ENCODE measurements around the gene BMPER.

BMPER gene

DNA sequence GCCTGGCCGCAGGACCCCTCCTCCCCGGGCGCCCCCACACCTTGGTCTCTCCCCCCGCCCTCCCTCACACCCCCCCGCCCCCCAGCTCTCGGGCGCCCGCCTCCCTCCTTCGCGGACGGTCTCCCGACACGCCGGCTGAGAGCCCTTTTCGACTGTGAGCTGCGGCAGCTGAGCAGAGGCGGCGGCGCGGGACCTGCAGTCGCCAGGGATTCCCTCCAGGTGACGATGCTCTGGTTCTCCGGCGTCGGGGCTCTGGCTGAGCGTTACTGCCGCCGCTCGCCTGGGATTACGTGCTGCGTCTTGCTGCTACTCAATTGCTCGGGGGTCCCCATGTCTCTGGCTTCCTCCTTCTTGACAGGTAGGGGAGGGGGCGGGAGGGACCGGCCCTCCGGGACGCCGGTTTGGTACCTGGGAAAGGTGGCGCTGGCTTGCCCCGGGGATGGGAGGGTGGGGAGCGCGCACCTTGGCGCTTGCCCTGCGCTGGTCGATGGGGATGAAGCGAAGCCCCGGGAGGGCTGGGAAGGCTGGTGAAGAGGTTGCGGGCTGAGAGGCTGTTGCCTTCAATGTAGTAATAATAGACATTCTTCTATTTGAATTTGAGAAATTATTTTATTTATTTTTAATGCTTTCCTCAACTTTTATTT lies at the start of gene BMPER:
TSS of gene BMPER (plus strand) at position 151 of the 644 bp plus-strand sequence. CDS start at position 226, 75 bp downstream.
- in situ Hi-C loops (cut with HindIII; ENCODE audit: low sequenced_read_pairs) = no loop called here

DNA sequence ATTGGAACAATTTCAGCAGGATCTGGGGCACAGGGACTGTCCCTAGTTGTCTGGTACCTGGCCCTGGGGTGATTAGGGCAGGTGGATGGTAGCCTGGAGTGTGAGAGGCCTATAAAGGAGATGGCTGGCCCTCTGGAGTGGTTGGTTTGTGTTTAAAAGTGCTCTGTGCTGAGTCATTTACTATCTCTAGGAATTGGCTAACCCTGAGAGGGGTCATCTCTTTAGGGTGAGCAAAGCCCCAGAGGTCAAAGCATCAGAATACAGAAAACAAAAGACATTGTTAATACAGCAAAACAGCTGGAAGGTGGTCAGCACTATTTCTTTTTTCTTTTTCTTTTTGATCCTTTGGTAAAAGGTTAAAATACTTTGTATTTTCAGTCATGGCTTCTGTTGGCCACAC lies 43.4 kb upstream of the BMPER start:
- in situ Hi-C loops (cut with HindIII; ENCODE audit: low sequenced_read_pairs) = no loop called here

DNA sequence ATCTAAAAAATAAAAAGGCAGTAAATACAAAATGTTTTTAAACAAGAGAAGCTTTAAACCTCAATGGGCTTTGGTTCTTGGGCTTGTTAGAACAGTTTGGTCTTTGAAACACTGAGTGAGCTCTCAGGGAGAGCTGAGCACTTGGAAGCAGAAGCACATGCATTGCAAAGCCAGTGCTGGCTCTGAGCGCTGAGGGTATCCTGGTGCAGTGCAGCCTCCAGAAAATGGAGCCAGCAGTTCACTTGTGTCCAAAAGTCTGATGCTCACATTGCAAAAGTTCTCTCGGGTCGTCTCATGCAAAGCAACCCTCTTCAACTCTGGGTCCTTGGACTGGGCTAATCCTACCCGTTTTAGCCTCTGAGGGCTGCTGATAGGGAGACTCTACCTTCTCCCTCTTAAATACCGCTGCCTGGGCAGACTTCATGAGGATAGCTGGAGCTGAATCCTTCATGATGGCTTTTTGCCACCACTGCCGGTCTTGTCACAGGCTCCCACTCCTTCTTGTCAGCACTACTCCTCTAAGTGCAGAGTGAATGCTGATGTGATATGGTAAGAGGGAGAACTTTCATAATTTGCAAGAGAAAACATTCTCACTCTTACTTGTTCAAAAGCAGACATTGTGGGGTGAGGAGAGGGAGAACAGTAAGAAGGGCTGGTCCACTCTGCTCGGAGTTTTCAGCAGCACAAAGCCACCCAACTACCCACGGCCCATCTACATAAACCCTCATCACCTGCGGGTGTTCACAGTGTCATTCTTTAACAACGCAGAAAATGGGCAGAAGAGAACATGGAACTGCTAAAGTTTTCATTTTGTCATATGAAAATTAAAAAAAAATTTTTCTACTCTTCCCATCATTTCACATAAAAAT lies 42.2 kb upstream of the BMPER start:
- in situ Hi-C loops (cut with HindIII; ENCODE audit: low sequenced_read_pairs) = no loop called here

DNA sequence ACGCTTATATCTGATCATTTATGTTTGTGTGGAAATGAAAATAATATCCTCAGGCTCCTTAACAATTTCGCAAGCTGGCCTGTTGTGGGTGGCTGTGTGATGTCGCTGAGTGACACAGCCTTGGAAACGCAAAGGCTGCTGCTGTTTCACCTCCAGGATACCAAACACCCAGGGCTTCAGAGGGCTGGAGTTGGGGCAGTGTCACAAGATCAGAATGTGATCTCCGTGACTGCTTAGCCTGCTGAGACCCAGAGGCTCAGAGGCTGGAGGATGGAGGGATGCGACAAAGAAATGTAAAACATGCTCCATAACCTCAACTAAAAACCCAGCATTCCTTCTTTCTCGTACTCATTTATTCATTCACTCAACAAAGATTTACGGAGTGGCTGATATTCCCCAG lies 37.2 kb upstream of the BMPER start:
- in situ Hi-C loops (cut with HindIII; ENCODE audit: low sequenced_read_pairs) = no loop called here

DNA sequence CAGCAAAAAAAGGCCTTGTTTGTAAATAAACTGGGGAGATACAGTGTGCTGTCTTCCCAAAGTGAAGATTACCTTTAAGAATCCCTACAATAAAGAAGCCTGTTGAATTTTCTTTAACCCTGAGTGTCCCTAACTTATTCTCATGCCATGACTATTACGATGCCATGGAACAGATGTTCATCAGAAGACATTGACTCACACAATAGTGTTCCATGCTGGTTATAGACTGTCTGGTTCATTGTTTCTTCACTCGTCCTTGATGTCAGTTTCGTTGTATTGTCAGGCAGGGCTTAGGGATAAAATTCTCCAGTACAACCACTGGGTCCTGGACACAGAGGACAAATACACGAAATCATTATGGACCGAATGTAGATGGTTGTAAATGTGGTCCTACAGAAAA lies 36.2 kb upstream of the BMPER start:
- in situ Hi-C loops (cut with HindIII; ENCODE audit: low sequenced_read_pairs) = no loop called here

DNA sequence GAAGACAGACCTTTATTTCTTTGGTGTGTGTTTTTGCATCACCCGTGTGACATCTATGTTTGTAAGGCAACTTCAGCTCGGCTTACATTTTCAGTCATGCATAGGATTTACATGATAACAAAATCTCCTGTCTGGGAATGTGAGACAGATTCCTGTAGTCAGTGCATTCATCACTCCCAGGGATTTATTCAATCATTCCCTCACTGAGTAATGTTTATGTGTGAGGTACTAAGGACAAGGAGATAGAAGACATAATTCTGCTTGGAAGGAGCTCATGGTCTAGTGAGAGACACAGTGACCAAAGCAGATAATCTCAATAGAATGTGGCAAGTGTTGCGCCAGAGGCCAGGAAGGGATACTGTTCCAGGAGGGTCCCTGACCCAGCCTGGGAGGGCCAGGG lies 35.2 kb upstream of the BMPER start:
- in situ Hi-C loops (cut with HindIII; ENCODE audit: low sequenced_read_pairs) = no loop called here

DNA sequence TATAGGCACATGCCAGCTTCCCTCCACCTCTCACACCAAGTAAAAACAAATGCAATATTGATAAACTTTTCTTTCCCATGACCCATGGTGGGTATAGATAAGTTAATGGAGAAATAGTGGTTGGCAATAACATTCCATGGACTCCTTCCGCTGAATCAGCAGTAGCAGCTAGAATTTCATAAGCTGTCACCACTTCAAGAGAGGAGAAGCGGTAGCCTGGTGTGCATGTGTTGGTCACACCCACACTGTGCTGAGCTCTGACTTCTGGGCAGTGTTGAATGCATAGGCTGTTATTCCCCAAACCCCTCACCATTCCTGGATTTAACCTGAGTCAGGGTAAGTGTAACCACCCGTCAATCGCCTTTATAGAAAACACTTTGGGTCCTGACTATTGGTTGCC lies 32.5 kb upstream of the BMPER start:
- in situ Hi-C loops (cut with HindIII; ENCODE audit: low sequenced_read_pairs) = no loop called here

DNA sequence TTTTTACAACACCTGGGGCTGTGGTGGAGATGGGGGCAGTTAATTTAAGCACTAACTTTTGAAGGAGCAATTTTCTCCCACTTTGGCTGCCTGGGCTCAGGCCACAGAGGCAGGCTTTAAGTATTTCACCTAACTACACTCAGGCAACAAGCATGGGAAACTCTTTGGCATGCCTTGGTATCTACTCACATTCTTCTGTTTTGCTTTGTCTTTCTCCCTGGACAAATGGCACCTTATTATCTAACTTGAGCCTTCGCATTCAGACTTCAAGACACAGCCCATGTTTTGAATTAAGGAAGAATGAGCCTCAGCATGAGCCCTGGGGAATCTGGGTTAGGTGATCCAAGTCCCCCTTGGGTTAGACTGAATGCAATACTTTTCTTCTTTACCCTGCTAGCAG lies 31.8 kb upstream of the BMPER start:
- in situ Hi-C loops (cut with HindIII; ENCODE audit: low sequenced_read_pairs) = no loop called here

DNA sequence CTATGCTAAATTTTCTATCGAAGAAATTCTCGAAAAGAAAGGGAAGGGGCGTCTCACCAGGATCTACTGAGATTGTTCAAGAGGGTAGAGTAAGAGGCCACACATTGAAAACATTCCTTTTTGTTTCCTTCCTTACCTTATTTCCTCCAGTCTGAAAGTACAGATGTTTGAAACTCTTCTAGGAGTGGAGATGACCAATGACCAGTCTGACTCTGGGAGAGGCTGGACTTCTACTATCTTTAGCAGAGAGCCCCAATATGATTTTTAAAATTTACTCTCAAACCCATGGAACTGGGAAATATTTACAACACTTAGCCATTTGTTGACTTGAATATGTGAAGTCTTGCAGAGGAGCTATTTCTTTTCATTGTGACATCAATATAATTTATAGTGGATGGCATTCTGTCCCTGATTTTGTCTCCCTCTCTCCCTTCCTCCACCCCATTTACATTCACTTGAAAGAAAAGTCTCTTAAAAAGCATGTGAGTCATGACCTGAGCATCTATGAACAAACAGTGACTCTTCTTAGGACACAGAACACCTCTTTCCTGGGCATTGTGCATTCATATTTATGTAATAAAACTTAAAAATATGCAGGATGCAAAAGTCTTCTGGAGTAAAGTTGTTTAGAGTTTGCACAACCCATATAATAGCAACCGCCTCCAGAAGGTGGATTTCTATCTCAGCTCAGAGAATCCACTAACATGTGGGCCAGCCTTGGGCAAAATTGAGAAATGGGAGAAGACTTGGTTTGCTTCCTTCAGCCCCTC lies 31.2 kb upstream of the BMPER start:
- in situ Hi-C loops (cut with HindIII; ENCODE audit: low sequenced_read_pairs) = no loop called here

DNA sequence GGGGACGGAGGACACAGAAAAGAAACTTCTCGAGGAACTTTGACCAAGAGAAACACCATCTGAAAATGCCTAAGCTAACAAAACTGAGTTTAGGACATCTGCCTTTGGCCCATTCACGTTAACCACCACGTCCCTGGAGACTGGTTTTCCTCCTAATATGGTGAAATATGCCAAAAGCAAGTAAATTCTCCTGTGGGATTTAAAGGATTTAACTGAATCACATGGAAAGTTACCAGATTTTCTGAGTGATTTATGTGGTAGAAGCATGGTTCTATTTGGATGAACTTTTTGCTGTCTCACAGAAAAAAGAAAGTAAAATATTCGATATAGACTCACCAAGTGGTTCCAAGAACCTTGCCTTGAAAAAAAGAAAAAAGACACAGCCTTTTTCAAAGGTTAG lies 30.4 kb upstream of the BMPER start:
- in situ Hi-C loops (cut with HindIII; ENCODE audit: low sequenced_read_pairs) = no loop called here

DNA sequence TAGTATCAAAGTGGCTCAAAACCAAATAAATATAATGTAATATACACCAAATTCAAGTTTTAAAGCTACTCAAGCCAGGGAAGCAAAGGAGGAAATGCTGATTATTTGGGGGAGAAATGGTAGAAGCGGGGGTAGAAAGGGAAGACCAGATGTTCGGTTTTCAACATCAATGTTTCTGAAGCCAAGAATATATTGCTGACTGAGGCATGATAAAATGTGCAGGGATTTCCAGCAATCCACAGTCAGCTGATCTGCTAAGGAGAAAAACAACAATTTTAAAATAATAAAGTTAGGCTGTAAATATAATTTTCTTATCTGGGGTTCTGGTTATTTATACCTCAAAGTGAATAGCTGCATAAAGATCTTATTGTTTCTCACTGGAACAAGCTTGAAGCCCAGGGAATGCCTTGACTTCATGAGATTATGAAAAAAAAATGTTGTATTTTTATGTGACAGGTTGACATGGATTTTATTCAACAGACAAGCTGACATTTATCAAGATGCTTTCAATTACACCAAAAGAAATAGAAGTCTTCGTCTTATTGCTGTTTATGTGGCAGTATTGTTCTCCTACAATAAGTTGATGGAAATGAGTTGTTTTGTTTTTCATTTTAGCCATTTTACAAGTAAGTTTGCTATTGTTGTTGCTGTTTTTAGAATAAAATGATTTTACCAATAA lies 28.6 kb upstream of the BMPER start:
- in situ Hi-C loops (cut with HindIII; ENCODE audit: low sequenced_read_pairs) = no loop called here

DNA sequence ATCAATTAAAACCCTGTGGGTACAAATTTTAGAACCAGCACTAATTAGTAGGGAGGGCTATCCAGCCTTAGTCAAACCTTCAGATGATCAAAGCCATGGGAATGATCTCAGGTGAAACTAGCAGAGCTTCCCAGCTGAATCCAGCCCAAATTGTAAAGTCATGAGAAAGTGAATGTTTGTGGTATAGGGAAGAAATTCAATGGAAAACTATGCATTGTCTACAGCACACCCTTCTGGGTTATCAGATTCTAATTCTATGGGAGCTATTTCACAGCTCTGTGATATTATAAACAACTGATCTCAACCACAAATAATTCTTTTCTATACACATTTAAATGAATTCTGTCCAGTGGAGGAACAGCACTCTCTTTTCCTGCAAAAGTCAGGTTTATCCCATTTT lies 24.6 kb upstream of the BMPER start:
- in situ Hi-C loops (cut with HindIII; ENCODE audit: low sequenced_read_pairs) = no loop called here

DNA sequence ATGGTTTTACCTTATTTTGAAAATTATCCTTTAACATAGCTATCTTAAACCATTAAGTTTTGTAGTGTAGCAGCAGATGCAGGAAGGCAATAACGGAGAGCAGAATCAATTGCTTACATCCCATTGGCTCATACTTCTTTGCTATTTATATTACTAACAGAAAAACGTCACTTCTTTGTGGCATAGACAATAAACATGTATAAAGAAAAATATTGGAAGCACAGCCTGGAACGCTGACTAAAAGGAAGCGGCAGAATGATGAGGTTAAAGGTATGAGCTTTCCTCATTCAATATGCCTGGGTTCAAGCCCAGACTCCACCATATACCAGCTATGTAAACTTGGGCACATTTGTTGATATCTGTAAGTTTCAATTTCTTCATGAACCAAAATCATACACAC lies 24.0 kb upstream of the BMPER start:
- in situ Hi-C loops (cut with HindIII; ENCODE audit: low sequenced_read_pairs) = no loop called here

DNA sequence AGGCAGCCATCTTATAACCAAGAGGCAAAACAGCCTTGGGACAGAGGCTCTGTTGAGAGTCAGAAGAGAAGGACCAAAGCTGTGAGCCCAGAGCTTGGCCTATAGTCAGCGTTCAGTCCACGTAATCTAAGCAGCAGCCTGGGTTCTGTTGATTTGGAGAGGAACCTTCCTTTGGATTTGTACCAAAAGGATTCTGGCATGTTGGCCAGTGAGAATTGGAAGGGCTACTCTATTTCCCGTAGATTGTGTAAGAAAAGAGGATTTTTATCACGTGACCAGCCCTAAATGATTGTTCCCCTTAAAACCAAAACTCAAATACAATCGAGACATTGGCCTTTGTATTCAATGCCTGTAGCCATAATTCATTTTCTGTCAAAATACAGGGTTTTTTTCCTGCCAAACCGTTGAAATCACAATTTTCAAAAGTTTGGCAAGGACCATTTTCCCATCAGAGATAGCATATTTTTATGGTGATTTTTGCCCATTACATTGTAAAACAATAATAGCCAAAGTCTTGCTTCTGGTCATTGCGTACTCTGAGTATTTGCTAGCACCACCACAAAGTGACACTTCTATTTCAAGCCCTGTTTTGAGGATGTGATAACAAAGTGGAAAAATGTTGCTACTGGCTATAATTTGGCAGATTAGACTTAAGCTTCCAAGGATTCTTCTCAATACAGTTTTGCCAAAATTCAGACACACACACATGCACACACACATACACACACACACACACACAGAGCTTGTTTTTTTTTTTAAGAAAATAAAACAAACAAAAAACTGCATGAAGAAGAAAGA lies 23.1 kb upstream of the BMPER start:
- in situ Hi-C loops (cut with HindIII; ENCODE audit: low sequenced_read_pairs) = no loop called here

DNA sequence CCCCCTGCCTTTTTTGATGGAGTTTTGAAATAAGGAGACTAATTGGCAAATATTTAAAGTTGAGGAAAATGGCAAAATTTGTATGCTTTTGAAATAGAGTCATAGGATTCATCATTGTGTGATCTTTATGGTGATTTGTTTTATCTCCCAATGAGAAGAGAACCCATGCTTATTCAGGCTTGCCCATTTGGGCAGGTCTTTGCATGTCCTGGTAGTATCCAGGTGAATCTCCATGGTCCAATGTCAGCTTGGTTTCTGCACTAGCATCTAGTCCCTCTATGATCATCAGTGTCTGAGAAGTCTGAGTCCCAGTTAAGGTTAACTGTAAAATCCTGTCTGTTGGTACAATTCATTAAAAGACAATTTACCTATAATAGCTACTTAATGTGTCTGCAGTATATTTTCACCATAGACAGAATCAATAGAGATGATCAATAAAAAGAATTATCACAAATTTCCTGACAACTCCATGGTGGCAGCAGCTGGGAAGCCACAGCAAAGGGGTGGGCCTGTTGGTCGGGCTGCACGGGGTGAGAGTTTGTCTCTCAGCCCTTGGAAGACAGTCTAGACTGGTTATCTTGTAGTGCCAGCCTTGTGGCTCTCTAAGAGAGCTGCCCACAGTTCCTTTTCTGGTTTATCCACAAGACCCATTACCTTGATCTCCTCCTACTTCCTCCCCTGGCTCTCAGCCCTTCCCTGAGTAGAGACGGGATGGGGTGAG lies 22.2 kb upstream of the BMPER start:
- in situ Hi-C loops (cut with HindIII; ENCODE audit: low sequenced_read_pairs) = no loop called here

DNA sequence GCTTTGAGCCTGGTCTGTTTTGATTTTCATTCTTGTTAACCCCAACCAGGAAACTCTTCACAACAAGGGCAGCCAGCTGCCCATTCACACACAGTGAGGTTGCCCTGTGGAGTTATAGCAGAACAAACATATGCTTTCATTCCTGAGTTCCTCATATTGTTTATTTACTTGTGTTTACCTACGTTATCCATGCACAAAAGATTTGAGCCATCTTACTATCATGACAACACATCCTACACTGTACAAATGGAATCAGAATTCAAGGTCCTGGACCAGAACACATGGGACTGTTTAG lies 21.7 kb upstream of the BMPER start:
- in situ Hi-C loops (cut with HindIII; ENCODE audit: low sequenced_read_pairs) = no loop called here

DNA sequence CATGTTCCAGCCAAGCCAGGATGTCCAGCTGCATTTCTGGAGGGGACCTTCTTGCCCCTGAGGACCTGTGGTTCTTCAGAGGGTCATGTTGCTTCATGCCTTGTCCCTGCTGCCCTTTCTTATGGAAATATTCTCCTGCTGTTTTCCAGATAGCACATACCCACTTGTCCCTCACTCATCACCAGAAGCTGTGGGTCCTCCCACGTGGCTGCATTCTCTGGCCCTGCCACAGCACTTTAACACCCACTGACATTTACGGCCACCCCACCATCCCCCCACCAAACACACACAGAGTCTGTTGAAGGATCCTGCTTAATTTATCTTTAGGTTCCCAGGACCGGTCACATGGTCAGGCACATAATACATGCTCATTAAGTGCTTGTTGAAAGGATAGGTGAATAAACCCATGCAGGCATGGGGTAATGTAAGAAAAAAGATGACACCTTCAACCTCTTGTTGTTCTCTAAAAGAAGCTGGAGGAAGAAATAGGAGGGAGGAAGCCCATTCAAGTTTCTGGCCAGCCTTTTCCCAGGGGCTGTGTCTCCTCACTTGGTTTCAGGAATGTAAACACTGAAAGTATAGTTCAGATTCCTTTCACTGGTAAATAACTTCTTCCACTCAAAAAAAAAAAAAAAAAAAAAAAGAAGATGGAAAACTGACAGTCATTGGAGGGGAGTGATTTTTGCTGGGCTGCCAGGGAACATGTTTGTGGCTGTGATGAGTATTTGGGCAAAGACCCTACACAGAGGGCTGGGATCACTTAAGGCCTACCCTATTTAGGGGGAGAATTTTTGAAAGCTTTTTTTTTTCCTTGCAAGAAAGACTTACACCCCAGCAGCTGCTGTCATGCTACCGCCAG lies 19.8 kb upstream of the BMPER start:
- in situ Hi-C loops (cut with HindIII; ENCODE audit: low sequenced_read_pairs) = no loop called here

DNA sequence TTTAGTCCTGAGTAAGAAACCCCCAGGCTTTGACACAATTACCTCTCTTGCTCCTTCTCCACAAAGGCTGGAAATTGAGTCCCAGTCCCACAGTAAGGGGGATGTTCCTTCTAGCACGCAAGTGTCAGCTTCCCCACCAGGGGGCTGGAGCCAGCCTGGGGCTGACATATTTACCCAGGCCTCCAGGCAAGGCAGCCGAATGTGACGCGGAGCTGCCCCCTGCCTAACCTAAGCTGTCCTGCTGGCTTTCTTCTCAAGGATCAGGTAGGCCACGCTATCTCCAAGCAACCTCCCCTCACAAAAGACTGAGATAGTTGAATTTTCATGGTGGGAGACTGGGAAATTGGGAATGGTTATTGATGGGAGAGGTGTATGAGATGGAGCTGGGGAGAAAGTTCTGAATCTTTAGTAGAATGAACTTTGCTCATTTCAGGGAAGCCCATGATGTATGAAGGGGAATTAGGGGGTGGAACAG lies 19.2 kb upstream of the BMPER start:
- in situ Hi-C loops (cut with HindIII; ENCODE audit: low sequenced_read_pairs) = no loop called here
